Mucosa of stomach (tissue), 1 donor: ENCODE measurements around the gene TNFAIP2.
"Not testable (repeated sequence)": the region's sequence is repeated elsewhere in the genome, so short reads cannot be mapped to it uniquely, and the experiment has no call there.

ENCODE experiments used
- H3K27me3 ChIP-seq: one replicate; pipeline ENCODE4 v1.7.0; 2013; ENCODE audit warnings: mild to moderate bottlenecking, low read length; ENCODE audit not compliant: control insufficient read depth, insufficient read depth
- H3K36me3 ChIP-seq: one replicate; pipeline ENCODE4 v1.7.0; 2013; ENCODE audit warnings: low read length; ENCODE audit not compliant: control insufficient read depth, insufficient read depth
- H3K4me1 ChIP-seq: one replicate; pipeline ENCODE4 v1.7.0; 2013; ENCODE audit warnings: mild to moderate bottlenecking, low read length; ENCODE audit not compliant: control insufficient read depth, insufficient read depth
- H3K4me3 ChIP-seq: one replicate; pipeline ENCODE4 v1.7.0; 2013; ENCODE audit warnings: low read length
- H3K9ac ChIP-seq: one replicate; pipeline ENCODE4 v1.7.0; 2013; ENCODE audit warnings: mild to moderate bottlenecking, low read length, moderate library complexity
- H3K9me3 ChIP-seq: one replicate; pipeline ENCODE4 v1.7.0; 2013; ENCODE audit warnings: mild to moderate bottlenecking, low read length, moderate library complexity; ENCODE audit not compliant: control insufficient read depth
- donor health status: Pancreatic carcinoma.

Gene TNFAIP2

DNA sequence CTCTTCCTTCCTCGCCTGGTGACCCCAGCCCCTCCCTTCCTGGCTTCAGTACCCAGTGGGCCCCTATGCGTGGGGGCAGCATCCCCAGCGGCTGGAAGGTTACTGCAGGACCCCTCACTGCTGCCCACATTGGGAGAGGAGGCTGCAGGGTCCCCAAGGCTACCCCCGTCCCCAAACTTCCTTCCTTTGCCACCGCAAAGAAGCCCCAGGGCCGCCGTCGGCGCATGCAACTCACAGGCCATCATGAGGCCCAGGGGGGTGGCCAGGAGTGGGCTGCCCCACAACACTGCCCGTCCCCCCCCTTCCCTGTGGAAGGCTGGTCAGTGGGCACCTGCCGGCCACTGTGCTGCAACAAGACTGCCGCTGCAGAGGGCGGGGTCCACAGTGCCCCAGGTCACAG lies 9.5 kb upstream of the TNFAIP2 start:
- H3K9ac ChIP-seq, result no peak overlapping the region
- peaks cover 41% of the 10 kb centered on the region for H3K4me1 ChIP-seq
- no peaks in the 10 kb centered on the region for H3K9me3 ChIP-seq

GRCh38 chr14:103115086-103115679 lies 8.1 kb upstream of the TNFAIP2 start:
- H3K9ac ChIP-seq, result peak overlapping the region; percentile 58
- not testable (repeated sequence) for H3K4me3 ChIP-seq, H3K36me3 ChIP-seq, H3K27me3 ChIP-seq, H3K9me3 ChIP-seq
- H3K4me1 ChIP-seq, result peaks cover 36% of the 10 kb centered on the region

More for the DNA sequence above, 9.5 kb upstream of the TNFAIP2 start:
- no peak overlapping the region for H3K4me3 ChIP-seq
- H3K27me3 ChIP-seq, result no peaks in the 10 kb centered on the region
- H3K36me3 ChIP-seq, result no peaks in the 10 kb centered on the region

DNA sequence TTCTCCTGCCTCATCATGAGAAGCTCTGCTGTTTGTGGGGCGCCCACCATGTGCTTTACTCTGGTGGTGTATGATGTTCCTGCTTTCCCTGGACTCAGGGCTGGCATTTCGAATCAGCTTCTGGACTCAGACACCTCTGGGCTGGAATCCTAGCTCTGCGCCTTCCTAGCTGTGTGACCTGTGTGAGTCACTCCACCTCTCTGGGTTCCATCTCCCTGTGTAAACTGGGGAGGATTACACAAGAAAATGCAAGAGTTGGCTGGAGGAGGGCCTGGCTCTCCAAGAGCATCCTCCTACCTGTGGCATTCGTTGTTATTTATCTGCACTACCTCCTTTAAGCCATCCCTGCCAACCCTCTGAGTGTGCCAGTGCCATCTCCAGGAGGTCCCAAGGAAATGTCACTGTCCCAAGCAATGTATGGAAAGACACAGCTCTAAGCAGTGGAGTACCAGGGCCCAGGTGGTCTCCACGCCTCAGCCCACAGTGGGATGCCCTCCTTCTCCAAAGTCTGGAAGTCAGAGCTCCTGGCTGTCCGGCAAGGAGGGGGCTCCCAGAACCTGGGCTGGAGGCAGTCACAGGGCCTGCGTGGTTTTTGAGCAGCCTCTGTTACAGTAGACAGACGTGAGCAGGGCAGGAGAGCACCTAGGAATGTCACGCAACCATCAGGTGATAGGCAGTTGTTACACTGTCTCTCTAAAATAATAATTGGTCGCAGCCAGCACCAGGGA lies 7.3 kb upstream of the TNFAIP2 start:
- no peaks in the 10 kb centered on the region for H3K36me3 ChIP-seq
- peaks cover 31% of the 10 kb centered on the region for H3K4me1 ChIP-seq
- H3K9me3 ChIP-seq, result no peaks in the 10 kb centered on the region

DNA sequence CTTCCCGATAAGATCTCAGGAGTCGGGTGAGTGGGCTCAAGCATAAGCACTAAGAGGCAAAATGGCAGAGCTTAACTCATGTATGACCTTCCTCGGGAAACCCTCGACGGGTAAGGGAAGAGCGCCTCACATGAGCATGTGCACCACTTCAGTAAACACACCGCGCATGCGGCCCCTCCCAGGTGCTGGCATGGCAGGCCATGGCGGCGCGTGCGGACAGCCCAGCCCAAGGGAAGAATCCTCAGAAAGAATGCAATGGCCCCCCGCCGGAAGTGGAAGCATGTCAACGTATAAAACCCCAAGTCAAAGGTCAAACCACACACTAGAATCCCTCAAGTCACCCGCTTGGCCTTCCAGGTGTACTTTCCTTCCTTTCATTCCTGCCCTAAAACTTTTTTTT lies 6.6 kb upstream of the TNFAIP2 start:
- Histone ChIP-seq H3K9ac (no peak overlapping the region), H3K4me3 (no peak overlapping the region), H3K27me3 (no peaks in the 10 kb centered on the region), H3K4me1 (peaks cover 25% of the 10 kb centered on the region), H3K36me3 (no peaks in the 10 kb centered on the region), H3K9me3 (no peaks in the 10 kb centered on the region)

More for the DNA sequence above, 7.3 kb upstream of the TNFAIP2 start:
- H3K27me3 ChIP-seq, result no peaks in the 10 kb centered on the region
- H3K9ac ChIP-seq, result no peak overlapping the region
- H3K4me3 ChIP-seq, result no peak overlapping the region

DNA sequence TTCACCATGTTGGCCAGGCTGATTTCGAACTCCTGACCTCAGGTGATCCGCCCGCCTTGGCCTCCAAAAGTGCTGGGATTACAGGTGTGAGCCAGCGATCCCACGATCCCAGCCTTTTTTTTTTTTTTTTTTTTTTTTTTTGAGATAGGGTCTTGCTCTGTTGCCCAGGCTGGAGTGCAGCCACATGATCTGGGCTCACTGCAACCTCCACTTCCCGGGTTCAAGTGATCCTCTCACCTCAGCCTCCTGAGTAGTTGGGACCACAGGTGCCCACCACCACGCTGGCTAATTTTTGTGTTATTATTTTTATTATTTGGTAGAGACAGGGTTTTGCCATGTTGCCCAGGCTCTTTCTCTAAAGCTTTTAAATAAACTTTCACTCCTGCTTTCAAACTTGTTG lies 5.8 kb upstream of the TNFAIP2 start:
- not testable (repeated sequence) for H3K36me3 ChIP-seq, H3K9me3 ChIP-seq, H3K9ac ChIP-seq, H3K27me3 ChIP-seq, H3K4me3 ChIP-seq
- peaks cover 23% of the 10 kb centered on the region for H3K4me1 ChIP-seq

DNA sequence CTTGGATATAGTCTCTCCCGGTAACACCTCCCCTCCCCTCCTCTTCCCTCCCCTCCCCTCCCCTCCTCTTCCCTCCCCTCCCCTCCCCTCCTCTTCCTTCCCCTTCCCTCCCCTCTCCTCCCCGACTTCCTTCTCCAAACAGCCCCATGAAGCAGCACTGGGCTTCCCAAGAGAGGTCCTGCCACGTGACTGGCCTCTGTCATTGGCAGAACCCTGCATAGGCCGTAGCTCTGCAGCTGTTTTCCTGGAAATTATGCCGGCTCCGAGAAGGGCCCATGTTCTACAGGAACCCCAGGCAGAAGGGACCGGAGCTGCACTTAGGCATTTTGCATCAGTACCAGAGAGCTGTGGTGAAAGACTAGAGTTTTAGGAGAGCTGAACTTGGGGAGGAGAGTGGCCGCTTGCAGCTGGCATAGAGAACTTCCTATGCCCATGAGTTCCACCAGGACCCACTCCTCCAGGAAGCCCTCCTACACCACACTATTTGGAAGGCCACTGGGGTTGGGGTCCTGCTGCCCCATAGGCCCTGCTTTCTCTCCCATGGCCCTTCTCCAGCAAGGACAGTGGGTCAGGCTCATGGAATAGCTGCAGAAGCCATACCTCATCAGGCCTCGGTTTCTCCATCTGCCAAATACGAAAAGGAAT lies 5.1 kb upstream of the TNFAIP2 start:
- Histone ChIP-seq H3K27me3 (peaks cover 6% of the 10 kb centered on the region), H3K36me3 (no peaks in the 10 kb centered on the region), H3K4me1 (peaks cover 23% of the 10 kb centered on the region), H3K9ac (no peak overlapping the region), H3K9me3 (no peaks in the 10 kb centered on the region), H3K4me3 (no peak overlapping the region)

- Histone ChIP-seq H3K4me1 (peaks cover 28% of the 10 kb centered on the region), H3K36me3 (no peaks in the 10 kb centered on the region), H3K4me3 (no peak overlapping the region), H3K9me3 (no peaks in the 10 kb centered on the region), H3K9ac (no peak overlapping the region), H3K27me3 (peaks cover 6% of the 10 kb centered on the region)
Measured at GRCh38 chr14:103118663-103119404, 4.4 kb upstream of the TNFAIP2 start.

GRCh38 chr14:103119527-103119926 lies 3.7 kb upstream of the TNFAIP2 start:
- H3K9me3 ChIP-seq, result not testable (repeated sequence)
- peaks cover 35% of the 10 kb centered on the region for H3K4me1 ChIP-seq

GRCh38 chr14:103121121-103121845 lies 2.0 kb upstream of the TNFAIP2 start:
- no peak overlapping the region for H3K9ac ChIP-seq
- peaks cover 14% of the 10 kb centered on the region for H3K27me3 ChIP-seq
- no peaks in the 10 kb centered on the region for H3K36me3 ChIP-seq
- H3K4me3 ChIP-seq, result no peak overlapping the region
- H3K9me3 ChIP-seq, result no peaks in the 10 kb centered on the region
- peaks cover 42% of the 10 kb centered on the region for H3K4me1 ChIP-seq

More at GRCh38 chr14:103119527-103119926, 3.7 kb upstream of the TNFAIP2 start:
- H3K36me3 ChIP-seq, H3K4me3 ChIP-seq, H3K27me3 ChIP-seq, H3K9ac ChIP-seq: not testable (repeated sequence)

- no peaks in the 10 kb centered on the region for H3K36me3 ChIP-seq
- peaks cover 14% of the 10 kb centered on the region for H3K27me3 ChIP-seq
- no peak overlapping the region for H3K4me3 ChIP-seq
- H3K9me3 ChIP-seq, result no peaks in the 10 kb centered on the region
- H3K9ac ChIP-seq, result peak overlapping the region; percentile 45
- H3K4me1 ChIP-seq, result peaks cover 47% of the 10 kb centered on the region
Measured at GRCh38 chr14:103121846-103122584, 1.2 kb upstream of the TNFAIP2 start.

DNA sequence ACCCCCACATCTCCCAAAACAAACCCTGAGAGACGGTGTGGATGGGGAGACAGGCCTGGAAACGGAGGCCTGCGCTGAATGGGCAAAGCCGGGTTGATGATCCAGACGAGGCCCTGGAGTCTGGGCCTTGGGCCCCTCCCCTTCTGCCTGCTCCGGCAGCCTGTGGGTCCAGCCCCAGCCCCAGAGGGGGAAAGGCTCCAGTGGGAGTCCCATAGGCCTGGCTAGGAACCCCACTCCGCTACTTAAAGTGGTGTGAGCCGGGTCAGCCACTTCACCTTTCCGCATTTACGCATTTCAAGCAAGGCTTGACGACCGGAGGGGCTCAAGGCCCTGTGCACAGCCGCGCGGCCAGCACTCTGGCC lies 695 bp upstream of the TNFAIP2 start:
- Histone ChIP-seq H3K9ac (peak overlapping the region; percentile 45), H3K27me3 (peaks cover 14% of the 10 kb centered on the region), H3K4me1 (peaks cover 51% of the 10 kb centered on the region), H3K36me3 (no peaks in the 10 kb centered on the region), H3K4me3 (no peak overlapping the region), H3K9me3 (no peaks in the 10 kb centered on the region)
